ENCODE data around the gene ARHGAP27. TPM values are rescaled to one million over a fixed set of nuclear protein-coding genes. Genes with fewer than 3 reads are reported as not detected.

Gene ARHGAP27
- total and polyA plus RNA-seq, 8 donors: 3.1 to 22.4 (median 7.4) TPM

GRCh38 chr17:45370949-45371413, 61.7 kb downstream of the ARHGAP27 start:
- H3K9me3 ChIP-seq: no peaks in the 10 kb centered on the region
- H3K4me3 ChIP-seq: peak overlapping the region in 2 of 4 donors; percentile 28 to 34
- 79 to 84% methylated on average over 8 of the region's 8 CpGs for WGBS, 2 donors
- intact Hi-C loops (cut with DNase I): no loop called here
- H3K27me3 ChIP-seq: no peaks in the 10 kb centered on the region
- no peaks in the 10 kb centered on the region for H3K36me3 ChIP-seq
- TF ChIP-seq CTCF (IDR thresholded peaks at IDR 0.05): no peak
- ATAC-seq (peak in 1 of 4 donors; percentile 3), FAIRE-seq (no peak), DNase-seq (peak in 1 of 6 donors; percentile 15)
- H3K4me1 ChIP-seq: peaks cover 0 to 13% (median 6%) of the 10 kb centered on the region in 3 donors
- peak overlapping the region; percentile 69 to 83 (median 78) for H3K27ac ChIP-seq

GRCh38 chr17:45369421-45369820, 63.2 kb downstream of the ARHGAP27 start:
- Histone ChIP-seq H3K9me3 (no peaks in the 10 kb centered on the region), H3K36me3 (no peaks in the 10 kb centered on the region), H3K27ac (no peak overlapping the region), H3K4me1 (peaks cover 0 to 13% (median 6%) of the 10 kb centered on the region in 3 donors), H3K27me3 (no peaks in the 10 kb centered on the region), H3K4me3 (no peak overlapping the region)
- FAIRE-seq (no peak), ATAC-seq (no peak), DNase-seq (no peak)
- TF ChIP-seq CTCF (IDR thresholded peaks at IDR 0.05): no peak
- 82 to 97% methylated on average over 1 of the region's 1 CpG for WGBS, 2 donors
- intact Hi-C loops (cut with DNase I): no loop called here

GRCh38 chr17:45368651-45369050, 64.0 kb downstream of the ARHGAP27 start:
- Histone ChIP-seq H3K36me3 (no peaks in the 10 kb centered on the region), H3K4me1 (peaks cover 0 to 13% (median 6%) of the 10 kb centered on the region in 3 donors), H3K9me3 (no peaks in the 10 kb centered on the region), H3K27ac (no peak overlapping the region), H3K27me3 (no peaks in the 10 kb centered on the region), H3K4me3 (no peak overlapping the region)
- no peak for DNase-seq
- FAIRE-seq: no peak
- intact Hi-C loops (cut with DNase I): no loop called here
- TF ChIP-seq CTCF (IDR thresholded peaks at IDR 0.05): no peak
- ATAC-seq: no peak

GRCh38 chr17:45367216-45367615, 65.5 kb downstream of the ARHGAP27 start:
- 92 to 93% methylated on average over 7 of the region's 7 CpGs for WGBS, 2 donors
- Histone ChIP-seq H3K4me1 (peaks cover 0 to 10% (median 4%) of the 10 kb centered on the region in 3 donors), H3K36me3 (no peaks in the 10 kb centered on the region), H3K4me3 (no peak overlapping the region), H3K27me3 (no peaks in the 10 kb centered on the region), H3K27ac (no peak overlapping the region), H3K9me3 (no peaks in the 10 kb centered on the region)
- no peak for FAIRE-seq
- ATAC-seq: no peak
- DNase-seq: no peak
- no peak for TF ChIP-seq CTCF (IDR thresholded peaks at IDR 0.05)
- intact Hi-C loops (cut with DNase I): no loop called here

GRCh38 chr17:45366691-45367090, 66.0 kb downstream of the ARHGAP27 start:
- H3K4me3 ChIP-seq: no peak overlapping the region
- H3K27me3 ChIP-seq: no peaks in the 10 kb centered on the region
- TF ChIP-seq CTCF (IDR thresholded peaks at IDR 0.05): no peak
- H3K36me3 ChIP-seq: no peaks in the 10 kb centered on the region
- ATAC-seq: no peak
- H3K9me3 ChIP-seq: no peaks in the 10 kb centered on the region
- intact Hi-C loops (cut with DNase I): no loop called here
- peaks cover 0 to 4% (median 0%) of the 10 kb centered on the region in 3 donors for H3K4me1 ChIP-seq
- DNase-seq: no peak
- 86 to 97% methylated on average over 6 of the region's 6 CpGs for WGBS, 2 donors
- no peak overlapping the region for H3K27ac ChIP-seq
- no peak for FAIRE-seq

Measured in pancreas (tissue), 10 donors.